Astrocyte (in vitro differentiated cells and primary cell): ENCODE data around the gene TGM1.

ENCODE experiments used
- CTCF ChIP-seq: IDR thresholded peaks from 2 replicates; pipeline ENCODE4 v1.5.1; 2011; ENCODE audit warnings: low read depth, mild to moderate bottlenecking, inconsistent platforms, low read length, moderate library complexity; ENCODE audit not compliant: insufficient read depth
- EZH2 ChIP-seq: IDR thresholded peaks from 2 replicates; pipeline ENCODE4 v1.6.1; 2012; ENCODE audit warnings: mild to moderate bottlenecking, low read length, inconsistent platforms; ENCODE audit not compliant: insufficient read depth

DNA sequence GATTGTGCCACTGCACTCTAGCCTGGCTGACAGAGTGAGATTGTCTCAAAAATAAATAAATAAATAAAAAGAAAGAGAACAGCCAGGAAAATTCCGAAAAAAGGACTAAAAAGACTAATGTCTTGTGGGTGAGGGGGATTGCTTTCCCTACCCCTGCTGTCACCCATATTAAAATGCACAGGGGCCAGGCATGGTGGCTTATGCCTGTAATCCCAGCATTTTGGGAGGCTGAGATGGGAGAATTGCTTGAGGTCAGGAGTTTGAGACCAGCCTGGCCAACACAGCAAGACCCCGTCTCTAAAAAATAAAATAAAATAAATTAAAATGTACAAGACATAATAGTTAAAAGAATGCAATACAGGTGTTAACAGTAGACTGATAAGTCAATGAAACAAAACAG lies 30.5 kb upstream of the TGM1 start:
- TF ChIP-seq CTCF = no peak
- TF ChIP-seq EZH2 = no peak
